Left lobe of liver (tissue), 2 donors: ENCODE results near the gene MAPRE3. TPM values are rescaled to one million over a fixed set of nuclear protein-coding genes. Genes with fewer than 3 reads are reported as not detected.

Source experiments
- ATAC-seq: fragments of 200-7000 bp; cut with Tn5 transposase; one replicate; pipeline ENCODE4 v1.9.1; 2020; ENCODE audit warnings: mild to moderate bottlenecking, moderate library complexity
- DNase-seq: peaks from one replicate; pipeline ENCODE4 v3.0.0-alpha.2; 2020; ENCODE audit warnings: low spot score
- total RNA-seq: library from RNA; stranded (reverse); gene quantifications from one replicate; pipeline ENCODE4 v1.2.1, GENCODE V29; 2021
- donor health status: DM: no; HTN: no; CAD: no; lungs with moderate emphysema.
- donor health status: DM: no; HTN: yes; CAD: no.

Gene MAPRE3
- total RNA-seq, 1 donor from 2014 or later = 16.6 TPM

- ATAC-seq (peak; percentile 57), DNase-seq (no peak)
These were observed 68.3 kb downstream of the MAPRE3 start for GRCh38 chr2:27038631-27039339.

- ATAC-seq (no peak), DNase-seq (no peak)
These were observed 69.0 kb downstream of the MAPRE3 start for GRCh38 chr2:27039426-27039825.

- no peak for ATAC-seq
These were observed 69.4 kb downstream of the MAPRE3 start for GRCh38 chr2:27039871-27040270.

GRCh38 chr2:27040282-27040681 lies 69.8 kb downstream of the MAPRE3 start:
- peak; percentile 63 for ATAC-seq
- DNase-seq = no peak

More at GRCh38 chr2:27039871-27040270, 69.4 kb downstream of the MAPRE3 start:
- no peak for DNase-seq

GRCh38 chr2:27041752-27042151 lies 71.3 kb downstream of the MAPRE3 start:
- no peak for DNase-seq

GRCh38 chr2:27042159-27042661 lies 71.8 kb downstream of the MAPRE3 start:
- ATAC-seq = no peak
- DNase-seq = no peak

More at GRCh38 chr2:27041752-27042151, 71.3 kb downstream of the MAPRE3 start:
- no peak for ATAC-seq

- no peak for DNase-seq
- no peak for ATAC-seq
These were observed 72.7 kb downstream of the MAPRE3 start for GRCh38 chr2:27042985-27043634.

- ATAC-seq = peak; percentile 32
- DNase-seq = no peak
These were observed 79.2 kb downstream of the MAPRE3 start for GRCh38 chr2:27049422-27050280.

- DNase-seq (peak; percentile 93), ATAC-seq (peak; percentile 71)
These were observed 80.0 kb downstream of the MAPRE3 start for GRCh38 chr2:27050281-27050995.

- ATAC-seq (peak; percentile 77), DNase-seq (peak; percentile 96)
These were observed 80.8 kb downstream of the MAPRE3 start, which contains the start of gene AGBL5 for GRCh38 chr2:27050996-27051901. Gene AGBL5, plus strand, starts transcription at chr2:27051668. Its CDS starts 1,291 bp downstream, at chr2:27052959.

- no peak for DNase-seq
- peak; percentile 0 for ATAC-seq
These were observed 81.6 kb downstream of the MAPRE3 start for GRCh38 chr2:27051902-27052645.

- ATAC-seq (no peak), DNase-seq (no peak)
These were observed 82.9 kb downstream of the MAPRE3 start for GRCh38 chr2:27053321-27053720.

GRCh38 chr2:27053776-27054175 lies 83.3 kb downstream of the MAPRE3 start:
- ATAC-seq = no peak
- no peak for DNase-seq

GRCh38 chr2:27054721-27055120 lies 84.3 kb downstream of the MAPRE3 start:
- DNase-seq (no peak), ATAC-seq (no peak)

- DNase-seq = no peak
- no peak for ATAC-seq
These were observed 86.7 kb downstream of the MAPRE3 start for GRCh38 chr2:27057184-27057583.

- ATAC-seq (no peak), DNase-seq (no peak)
These were observed 87.8 kb downstream of the MAPRE3 start for GRCh38 chr2:27058210-27058609.

GRCh38 chr2:27059141-27059820 lies 88.8 kb downstream of the MAPRE3 start:
- peak; percentile 58 for ATAC-seq
- DNase-seq = no peak

GRCh38 chr2:27060323-27060722 lies 89.9 kb downstream of the MAPRE3 start:
- ATAC-seq (peak; percentile 84), DNase-seq (no peak)
